ENCODE measurements around the gene ARHGAP33.
"Not testable (repeated sequence)": the region's sequence is repeated elsewhere in the genome, so short reads cannot be mapped to it uniquely, and the experiment has no call there.

The ARHGAP33 gene

GRCh38 chr19:35756377-35757230, 18.8 kb upstream of the ARHGAP33 start, which contains the start of gene HSPB6:
Gene HSPB6 (minus strand): TSS chr19:35757029. CDS start chr19:35757008, 21 bp downstream.
- DNase-seq (ENCODE audit: low spot score) = peak; percentile 53

- peak; percentile 68 for DNase-seq (ENCODE audit: low spot score)
Measured at GRCh38 chr19:35757231-35757748, 18.1 kb upstream of the ARHGAP33 start.

- DNase-seq (ENCODE audit: low spot score) = peak; percentile 99
Measured at GRCh38 chr19:35757749-35758608, 17.4 kb upstream of the ARHGAP33 start, which contains the start of gene PROSER3. Gene PROSER3 (plus strand): TSS chr19:35758176. CDS start chr19:35758216, 40 bp downstream.

- no peak for DNase-seq (ENCODE audit: low spot score)
Measured at GRCh38 chr19:35759697-35760096, 15.7 kb upstream of the ARHGAP33 start.

DNA sequence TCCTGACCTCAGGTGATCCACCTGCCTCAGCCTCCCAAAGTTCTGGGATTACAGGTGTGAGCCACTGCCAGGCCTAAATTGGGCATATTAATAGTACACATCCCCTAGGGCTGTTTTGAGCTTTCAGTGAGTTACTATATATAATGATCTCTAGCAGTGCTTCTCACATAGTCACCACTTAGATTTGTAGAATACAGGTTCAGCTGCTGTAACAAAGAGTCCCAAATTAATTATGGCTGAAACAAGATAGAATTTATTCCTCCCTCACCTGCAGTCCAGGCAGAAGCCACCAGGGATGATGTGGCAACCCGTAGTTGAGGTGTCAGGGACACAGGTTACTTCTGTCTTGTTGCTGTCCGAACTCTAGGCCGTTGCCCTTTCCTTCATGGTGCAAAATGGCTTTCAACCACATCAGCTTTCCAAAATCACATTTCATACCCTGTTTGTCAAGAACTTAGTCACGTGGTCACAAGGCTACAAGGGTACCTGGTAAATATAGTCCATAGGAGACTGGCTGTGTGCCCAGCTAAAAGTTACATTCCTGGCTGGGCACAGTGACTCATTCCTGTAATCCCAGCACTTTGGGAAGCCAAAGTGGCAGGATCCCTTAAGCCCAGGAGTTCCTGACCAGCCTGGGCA, 14.5 kb upstream of the ARHGAP33 start:
- no peak for DNase-seq (ENCODE audit: low spot score)

GRCh38 chr19:35764432-35765315, 10.7 kb upstream of the ARHGAP33 start:
- no peak for DNase-seq (ENCODE audit: low spot score)

- DNase-seq (ENCODE audit: low spot score) = no peak
Measured at GRCh38 chr19:35766571-35767104, 8.7 kb upstream of the ARHGAP33 start.

- DNase-seq (ENCODE audit: low spot score) = no peak
Measured at GRCh38 chr19:35767288-35768081, 7.9 kb upstream of the ARHGAP33 start.

- DNase-seq (ENCODE audit: low spot score) = no peak
Measured at GRCh38 chr19:35768082-35768421, 7.3 kb upstream of the ARHGAP33 start.

DNA sequence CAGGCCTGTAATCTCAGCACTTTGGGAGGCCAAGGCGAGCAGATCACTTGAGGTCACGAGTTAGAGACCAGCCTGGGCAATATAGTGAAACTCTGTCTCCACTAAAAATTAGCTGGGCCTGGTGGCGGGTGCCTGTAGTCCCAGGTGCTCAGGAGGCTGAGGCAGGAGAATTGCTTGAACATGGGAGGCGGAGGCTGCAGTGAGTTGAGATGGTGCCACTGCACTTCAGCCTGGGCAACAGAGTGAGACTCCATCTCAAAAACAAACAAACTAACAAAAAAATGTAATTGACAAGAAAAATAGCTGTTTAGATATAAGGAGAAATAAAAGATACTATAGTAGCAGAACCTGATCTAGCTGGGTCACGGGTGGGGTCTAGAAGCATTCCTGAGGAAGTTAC, 3.0 kb upstream of the ARHGAP33 start:
- DNase-seq (ENCODE audit: low spot score) = not testable (repeated sequence)

- no peak for DNase-seq (ENCODE audit: low spot score)
Measured at GRCh38 chr19:35773020-35773806, 2.2 kb upstream of the ARHGAP33 start.

DNA sequence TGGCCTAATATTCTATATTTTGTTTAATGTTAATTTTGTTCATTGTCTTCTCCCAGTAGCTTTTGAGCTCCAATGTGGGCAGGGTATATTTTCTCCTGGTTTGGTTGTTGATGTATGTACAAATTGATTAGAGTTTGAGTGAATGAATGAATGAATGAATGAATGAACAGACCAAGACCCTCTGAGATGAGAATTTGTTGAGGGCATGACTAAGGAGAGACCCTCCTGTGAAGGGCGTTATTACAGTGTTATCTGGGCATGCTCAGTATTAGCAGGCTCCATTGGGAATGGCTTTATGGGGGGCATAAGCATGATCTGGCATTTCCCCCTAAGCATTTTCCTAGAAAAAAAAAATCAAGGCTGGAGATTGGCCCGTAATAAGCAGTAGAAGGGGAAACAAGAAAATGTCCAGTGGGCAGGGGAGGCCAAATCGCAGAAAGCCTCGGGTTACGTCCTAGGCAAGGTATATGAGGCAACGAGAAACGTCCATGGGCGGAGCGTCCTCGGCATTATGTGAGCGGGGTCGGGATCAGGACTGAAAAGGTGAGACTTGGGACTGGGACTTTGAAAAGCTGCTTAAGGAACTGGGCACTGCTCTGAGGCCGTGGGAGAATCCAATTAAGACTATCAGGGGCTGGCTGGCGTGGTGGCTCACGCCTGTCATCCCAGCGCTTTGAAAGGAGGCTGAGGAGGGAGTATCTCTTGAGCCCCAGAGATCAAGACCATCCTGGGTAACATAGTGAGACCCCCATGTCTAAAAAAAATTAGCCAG, 904 bp upstream of the ARHGAP33 start:
- no peak for DNase-seq (ENCODE audit: low spot score)

DNA sequence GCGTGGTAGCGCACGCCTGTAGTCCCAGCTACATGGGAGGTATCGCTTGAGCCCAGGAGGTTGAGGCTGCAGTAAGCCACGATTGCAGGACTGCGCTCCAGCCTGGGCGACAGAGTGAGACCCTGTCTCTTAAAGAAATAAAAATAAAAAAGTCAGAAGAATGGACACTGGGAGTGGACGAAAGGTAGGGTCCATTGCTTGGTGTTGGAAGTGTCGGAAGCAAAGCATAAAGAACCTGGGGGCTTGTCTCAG, 392 bp upstream of the ARHGAP33 start:
- no peak for DNase-seq (ENCODE audit: low spot score)

DNA sequence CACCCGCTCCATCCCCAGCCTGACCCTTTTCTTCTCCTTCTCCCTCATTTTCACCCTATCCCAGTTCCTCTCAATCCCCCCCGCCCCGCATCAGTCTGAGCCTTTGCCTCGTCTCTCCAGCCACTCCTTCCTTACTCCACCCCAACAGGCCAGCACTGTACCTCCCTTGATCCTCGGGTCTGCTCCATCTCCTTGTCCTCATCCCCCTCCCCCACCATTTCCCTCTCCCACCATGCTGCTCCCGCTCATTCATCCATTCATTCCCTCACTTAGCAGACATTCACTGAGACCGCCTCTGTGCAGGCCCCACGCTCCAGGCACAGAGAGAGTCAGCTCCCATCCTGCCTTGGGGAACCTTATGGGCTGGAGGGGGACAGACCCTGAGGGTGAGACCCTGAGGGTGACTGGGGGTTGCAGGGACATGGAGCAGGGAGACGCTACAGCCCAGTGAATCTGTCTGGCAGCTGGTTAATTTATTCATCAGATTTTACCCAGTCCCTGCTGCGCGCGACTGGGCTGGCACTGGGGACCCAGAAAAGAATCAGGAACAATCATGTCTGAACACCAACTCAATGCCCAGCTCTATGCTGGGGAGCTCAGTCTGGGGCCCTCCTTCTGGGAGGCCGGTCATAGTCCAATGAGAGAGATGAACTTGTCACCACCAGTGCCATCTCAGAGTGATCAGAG, 881 bp downstream of the ARHGAP33 start:
- DNase-seq (ENCODE audit: low spot score) = no peak

GRCh38 chr19:35777086-35777841, 1.9 kb downstream of the ARHGAP33 start:
- no peak for DNase-seq (ENCODE audit: low spot score)

GRCh38 chr19:35777961-35778360, 2.6 kb downstream of the ARHGAP33 start:
- DNase-seq (ENCODE audit: low spot score) = no peak

GRCh38 chr19:35779033-35779432, 3.7 kb downstream of the ARHGAP33 start:
- DNase-seq (ENCODE audit: low spot score) = no peak

All from GM03348 (cell line).